Pancreas (tissue), 10 donors: ENCODE results near the gene RGP1. TPM values are rescaled to one million over a fixed set of nuclear protein-coding genes. Genes with fewer than 3 reads are reported as not detected.

Experiments used
- ATAC-seq, 4 donors: fragments of 200-7000 bp; cut with Tn5 transposase; one replicate each; pipeline versions ENCODE4 v1.8.0 to v1.9.1; 2020; ENCODE audit warnings: mild to moderate bottlenecking in 4 of 4, moderate library complexity in 4 of 4
- DNase-seq, 6 donors: peaks; one replicate each; pipeline ENCODE4 v3.0.0-alpha.2; 2020
- FAIRE-seq: peaks from 2 replicates; lab custom pipeline; 2012; peaks lifted over from hg19 to GRCh38; lab: Jason Lieb, UNC
- H3K27ac ChIP-seq, 4 donors: fragments of 200-600 bp; sonication (generic); 1 replicate in 3 of 4; 2 replicates in 1 of 4; pipeline versions ENCODE4 v1.5.0 to v1.8.0; 2020
- H3K27me3 ChIP-seq, 4 donors: fragments of 200-600 bp; one replicate each; pipeline ENCODE4 v1.8.0; 2021
- H3K36me3 ChIP-seq, 3 donors: fragments of 200-600 bp; sonication (generic) in 1 of 3; one replicate each; pipeline versions ENCODE4 v1.5.0 to v1.8.0; 2020 to 2021
- H3K4me1 ChIP-seq, 3 donors: fragments of 200-600 bp; one replicate each; pipeline ENCODE4 v1.8.0; 2021
- H3K4me3 ChIP-seq, 4 donors: fragments of 200-600 bp; sonication (generic) in 2 of 4; one replicate each; pipeline versions ENCODE4 v1.5.0 to v1.8.0; 2020 to 2021
- H3K9me3 ChIP-seq, 4 donors: fragments of 200-600 bp; one replicate each; pipeline ENCODE4 v1.8.0; 2021
- WGBS, 2 donors: extraction: QIAGEN DNeasy Blood & Tissue Kit; methylation state at CpG; one replicate each; pipeline ENCODE4 v1.1.7; 2013; 5-methylcytosine and 5-hydroxymethylcytosine counted together
- intact Hi-C, 3 donors: fragments of 100-400 bp; cut with DNase I; formaldehyde crosslinking; loops; one replicate each; pipeline versions ENCODE4 v1.11.1 to v1.14.2; 2022
- polyA plus RNA-seq, 2 donors: library from polyadenylated mRNA; stranded (reverse); fragments of 200-250 nt; gene quantifications; one replicate each; pipeline ENCODE4 v1.2.3, GENCODE V29; 2013
- total RNA-seq, 6 donors: library from RNA; stranded (reverse); fragmentation: NEBNext Ultra II Directional in 4 of 6; extraction: Animal tissue kit (Norgen Biotek cat#: 25700) in 4 of 6; gene quantifications; one replicate each; pipeline versions ENCODE4 v1.2.1 to v1.2.4, GENCODE V29; 2021 to 2023
- TF ChIP-seq, protein P1 (sequence below), 4 donors: fragments of 200-600 bp; sonication (generic) in 3 of 4; IDR thresholded peaks; one replicate each; pipeline versions ENCODE4 v1.5.0 to v1.8.0; 2021; ENCODE audit warnings: antibody characterized with exemption in 4 of 4
- donor health status: healthy with polysubstance abuse.
- donor health status: DM: no; HTN: no; CAD: no; lungs with moderate emphysema.
- donor health status: DM: no; HTN: no; CAD: no.
- donor health status: control.
- donor health status: control.
- donor health status: Bipolar disorder and iron deficiency.
- donor health status: DM: yes; HTN: yes; CAD: no.
- donor health status: DM: no; HTN: no; CAD: no.
- donor health status: DM: no; HTN: no; CAD: no.
- donor health status: DM: yes; HTN: yes; CAD: no.

Gene RGP1
- total and polyA plus RNA-seq, 8 donors = 6.8 to 18.3 (median 13.8) TPM

DNA sequence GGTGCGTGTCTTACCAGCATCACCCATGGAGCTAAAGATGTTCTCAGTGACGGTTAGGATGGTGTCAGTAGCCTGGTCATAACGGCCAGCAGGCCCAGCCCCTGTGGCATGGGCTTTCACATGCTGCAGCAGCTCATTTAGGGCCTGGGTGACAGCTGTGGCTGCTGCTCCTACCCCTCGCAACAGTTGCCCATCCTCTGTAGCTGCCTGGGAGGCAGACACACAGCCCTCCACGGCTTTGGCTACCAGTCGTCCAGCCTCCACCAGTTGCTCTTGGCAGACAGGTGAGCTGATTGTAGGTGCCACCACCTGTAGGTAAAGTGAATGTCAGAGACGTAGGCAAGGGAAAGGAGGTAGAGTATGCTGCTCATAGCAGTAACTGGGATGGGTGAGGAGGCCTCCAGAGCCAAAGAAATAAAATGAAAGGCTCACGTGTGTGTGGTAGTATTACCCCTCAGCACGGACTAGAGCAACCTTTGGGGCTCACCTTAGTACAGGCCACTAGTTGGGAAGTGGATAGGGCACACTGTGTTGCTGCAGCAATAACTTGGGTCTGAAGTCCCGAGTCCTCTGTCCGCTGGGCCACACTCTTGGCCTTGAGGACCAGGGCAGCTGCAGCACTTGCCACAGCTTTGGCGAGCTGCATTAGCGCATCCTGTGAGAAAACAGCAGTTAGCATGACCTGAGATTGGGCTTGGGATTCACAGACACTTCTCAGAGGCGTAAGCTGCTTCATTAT, 31.8 kb upstream of the RGP1 start:
- Histone ChIP-seq H3K4me3 (no peak overlapping the region), H3K36me3 (peaks cover 17 to 99% (median 82%) of the 10 kb centered on the region in 3 donors), H3K27me3 (no peaks in the 10 kb centered on the region), H3K4me1 (no peaks in the 10 kb centered on the region), H3K27ac (no peak overlapping the region), H3K9me3 (no peaks in the 10 kb centered on the region)
- ATAC-seq = no peak
- no peak for FAIRE-seq
- intact Hi-C loops = no loop called here
- 89 to 92% methylated on average over 14 of the region's 14 CpGs for WGBS, 2 donors
- no peak for DNase-seq
- TF ChIP-seq, protein P1, sequence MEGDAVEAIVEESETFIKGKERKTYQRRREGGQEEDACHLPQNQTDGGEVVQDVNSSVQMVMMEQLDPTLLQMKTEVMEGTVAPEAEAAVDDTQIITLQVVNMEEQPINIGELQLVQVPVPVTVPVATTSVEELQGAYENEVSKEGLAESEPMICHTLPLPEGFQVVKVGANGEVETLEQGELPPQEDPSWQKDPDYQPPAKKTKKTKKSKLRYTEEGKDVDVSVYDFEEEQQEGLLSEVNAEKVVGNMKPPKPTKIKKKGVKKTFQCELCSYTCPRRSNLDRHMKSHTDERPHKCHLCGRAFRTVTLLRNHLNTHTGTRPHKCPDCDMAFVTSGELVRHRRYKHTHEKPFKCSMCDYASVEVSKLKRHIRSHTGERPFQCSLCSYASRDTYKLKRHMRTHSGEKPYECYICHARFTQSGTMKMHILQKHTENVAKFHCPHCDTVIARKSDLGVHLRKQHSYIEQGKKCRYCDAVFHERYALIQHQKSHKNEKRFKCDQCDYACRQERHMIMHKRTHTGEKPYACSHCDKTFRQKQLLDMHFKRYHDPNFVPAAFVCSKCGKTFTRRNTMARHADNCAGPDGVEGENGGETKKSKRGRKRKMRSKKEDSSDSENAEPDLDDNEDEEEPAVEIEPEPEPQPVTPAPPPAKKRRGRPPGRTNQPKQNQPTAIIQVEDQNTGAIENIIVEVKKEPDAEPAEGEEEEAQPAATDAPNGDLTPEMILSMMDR (IDR thresholded peaks at IDR 0.05) = no peak

DNA sequence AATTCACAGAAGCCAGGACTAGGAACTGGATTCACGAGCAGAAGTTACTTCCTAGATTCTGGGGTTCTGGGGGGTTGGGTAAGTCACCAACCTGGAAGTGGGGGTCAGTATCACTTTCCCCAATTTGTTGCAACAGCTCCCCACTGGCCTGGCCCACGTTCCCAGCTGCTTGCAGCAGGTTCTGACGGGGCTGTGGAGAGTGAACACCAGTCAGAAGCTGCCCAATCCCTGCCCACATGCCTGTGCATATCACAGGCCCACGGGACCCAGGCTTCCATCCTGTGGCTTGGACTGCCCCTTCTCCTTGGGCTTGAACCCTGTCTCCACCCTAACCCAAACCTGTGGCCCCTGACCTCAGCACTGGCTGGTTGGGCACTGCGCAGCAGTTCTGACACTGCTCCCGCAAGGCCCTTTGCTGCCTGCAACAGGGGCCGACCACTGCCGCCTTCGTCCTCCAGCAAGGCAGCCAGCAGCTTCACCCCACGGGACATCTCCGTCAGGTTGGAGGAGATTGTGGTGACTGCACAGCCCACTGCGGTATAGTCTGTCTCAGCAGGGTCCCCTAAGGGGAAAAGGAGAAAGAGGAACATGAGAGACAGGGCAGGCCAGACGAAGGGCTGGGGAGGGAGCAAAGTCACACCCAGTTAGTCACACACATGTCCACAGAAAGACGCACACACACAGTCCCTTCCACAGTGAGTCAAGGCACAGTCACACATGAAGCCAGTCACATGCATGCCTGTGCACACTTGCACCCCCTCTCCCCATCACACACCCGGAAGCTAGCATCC, 30.2 kb upstream of the RGP1 start:
- ATAC-seq (no peak), FAIRE-seq (no peak), DNase-seq (no peak)
- TF ChIP-seq, protein P1 (IDR thresholded peaks at IDR 0.05) = no peak
- Histone ChIP-seq H3K36me3 (peaks cover 16 to 99% (median 90%) of the 10 kb centered on the region in 3 donors), H3K27me3 (no peaks in the 10 kb centered on the region), H3K4me1 (no peaks in the 10 kb centered on the region), H3K27ac (no peak overlapping the region), H3K9me3 (no peaks in the 10 kb centered on the region), H3K4me3 (no peak overlapping the region)
- intact Hi-C loops = no loop called here
- 91 to 95% methylated on average over 15 of the region's 15 CpGs for WGBS, 2 donors

DNA sequence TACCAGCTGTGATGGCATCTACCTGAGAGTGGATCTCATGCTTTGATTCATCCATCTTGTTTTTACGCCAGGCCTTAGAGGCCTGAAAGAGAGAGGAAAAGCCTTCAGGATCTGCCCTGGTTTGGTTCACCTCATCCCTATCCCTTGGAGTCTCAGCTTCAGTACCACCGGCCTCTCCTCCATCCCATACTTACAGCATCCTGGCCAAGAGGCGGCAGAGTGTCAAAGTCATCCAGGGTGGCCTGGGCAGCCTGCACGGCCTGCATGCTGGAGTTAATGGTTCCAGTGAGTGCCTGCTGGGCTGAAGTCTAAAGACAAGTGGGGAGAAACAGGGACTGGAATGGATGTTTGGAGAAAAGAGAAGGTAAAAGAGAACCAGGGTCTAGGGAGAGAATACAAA, 29.5 kb upstream of the RGP1 start:
- intact Hi-C loops = no loop called here
- Histone ChIP-seq H3K27ac (no peak overlapping the region), H3K36me3 (peaks cover 14 to 99% (median 90%) of the 10 kb centered on the region in 3 donors), H3K4me1 (no peaks in the 10 kb centered on the region), H3K27me3 (no peaks in the 10 kb centered on the region), H3K4me3 (no peak overlapping the region), H3K9me3 (no peaks in the 10 kb centered on the region)
- TF ChIP-seq, protein P1 (IDR thresholded peaks at IDR 0.05) = no peak
- FAIRE-seq = no peak
- no peak for ATAC-seq
- WGBS, 2 donors = 94 to 98% methylated on average over 4 of the region's 4 CpGs
- no peak for DNase-seq

DNA sequence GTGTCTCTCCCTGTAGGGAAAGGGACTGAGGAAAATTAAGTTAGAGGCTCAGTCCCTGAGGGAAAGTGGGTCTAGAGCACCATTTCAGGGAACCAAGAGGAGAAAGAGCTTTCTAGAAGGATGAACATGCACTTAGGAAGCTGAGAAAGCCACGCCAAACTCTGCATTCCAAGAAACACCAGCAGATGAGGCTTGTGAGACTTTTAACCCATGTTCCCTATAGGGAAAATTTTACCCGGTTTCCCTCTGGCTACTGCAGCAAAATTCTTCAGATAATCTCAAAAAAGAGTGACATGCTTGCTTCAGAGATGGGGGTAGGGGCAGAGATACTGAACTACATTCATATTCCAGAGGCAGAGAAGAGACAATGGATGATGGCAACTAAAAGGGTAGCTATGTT, 25.7 kb upstream of the RGP1 start:
- Histone ChIP-seq H3K4me1 (peaks cover 0 to 5% (median 0%) of the 10 kb centered on the region in 3 donors), H3K27me3 (no peaks in the 10 kb centered on the region), H3K4me3 (no peak overlapping the region), H3K9me3 (no peaks in the 10 kb centered on the region), H3K36me3 (peaks cover 10 to 72% (median 60%) of the 10 kb centered on the region in 3 donors), H3K27ac (no peak overlapping the region)
- TF ChIP-seq, protein P1 (IDR thresholded peaks at IDR 0.05) = no peak
- FAIRE-seq = no peak
- WGBS, 2 donors = 93 to 94% methylated on average over 2 of the region's 2 CpGs
- intact Hi-C loops = no loop called here
- no peak for DNase-seq
- no peak for ATAC-seq
